Osteoblast (primary cell): Measurements from ENCODE around the gene FBLN1. TPM values are rescaled to one million over a fixed set of nuclear protein-coding genes. Genes with fewer than 3 reads are reported as not detected.

ENCODE experiments used
- DNase-seq: peaks from one replicate; pipeline ENCODE4 v3.0.0; 2011; ENCODE audit warnings: low spot score, mixed read lengths; ENCODE audit not compliant: insufficient read length; ENCODE audit errors: missing footprints
- H2AFZ ChIP-seq: 2 replicates; pipeline ENCODE4 v1.6.0; 2011; ENCODE audit warnings: mild to moderate bottlenecking, low read length
- H3K27ac ChIP-seq: 2 replicates; pipeline ENCODE4 v1.5.1; 2011; ENCODE audit warnings: mild to moderate bottlenecking, low read depth, low read length, moderate library complexity
- H3K27me3 ChIP-seq: 2 replicates; pipeline ENCODE4 v1.6.0; 2012; ENCODE audit warnings: mild to moderate bottlenecking, control low read depth, inconsistent platforms, low read length, moderate library complexity; ENCODE audit not compliant: insufficient read depth
- H3K36me3 ChIP-seq: 2 replicates; pipeline ENCODE4 v1.5.1; 2011; ENCODE audit warnings: mild to moderate bottlenecking, low read length, control low read depth, moderate library complexity; ENCODE audit not compliant: insufficient read depth
- H3K4me1 ChIP-seq: 2 replicates; pipeline ENCODE4 v1.5.1; 2011; ENCODE audit warnings: mild to moderate bottlenecking, low read length, control low read depth, moderate library complexity; ENCODE audit not compliant: insufficient read depth
- H3K4me2 ChIP-seq: 2 replicates; pipeline ENCODE4 v1.6.0; 2011; ENCODE audit warnings: mild to moderate bottlenecking, low read length; ENCODE audit not compliant: insufficient read depth
- H3K4me3 ChIP-seq: fragments of 200-600 bp; sonication (generic); 3 replicates; pipeline ENCODE4 v1.5.1; 2012; ENCODE audit warnings: mild to moderate bottlenecking, low read length, inconsistent platforms; ENCODE audit not compliant: insufficient read depth
- H3K79me2 ChIP-seq: 2 replicates; pipeline ENCODE4 v1.6.0; 2012; ENCODE audit warnings: mild to moderate bottlenecking, low read length, control low read depth, inconsistent platforms; ENCODE audit not compliant: insufficient read depth
- H3K9me3 ChIP-seq: 2 replicates; pipeline ENCODE4 v1.5.1; 2011; ENCODE audit warnings: low read depth, low read length, control low read depth
- H4K20me1 ChIP-seq: 2 replicates; pipeline ENCODE4 v1.6.0; 2012; ENCODE audit warnings: mild to moderate bottlenecking, low read length, control low read depth; ENCODE audit not compliant: insufficient read depth
- total RNA-seq: library from RNA; depleted of rRNA; stranded (reverse); fragments of >200 nt; gene quantifications from 2 replicates; pipeline ENCODE4 v1.2.3, GENCODE V29; 2012
- TF ChIP-seq, protein P1 (sequence below): IDR thresholded peaks from 2 replicates; pipeline ENCODE4 v1.5.1; 2011; ENCODE audit warnings: mild to moderate bottlenecking, low read depth, low read length, moderate library complexity; ENCODE audit errors: extremely low read depth

Gene FBLN1
- total RNA-seq, 1 donor, result 88.3 TPM

DNA sequence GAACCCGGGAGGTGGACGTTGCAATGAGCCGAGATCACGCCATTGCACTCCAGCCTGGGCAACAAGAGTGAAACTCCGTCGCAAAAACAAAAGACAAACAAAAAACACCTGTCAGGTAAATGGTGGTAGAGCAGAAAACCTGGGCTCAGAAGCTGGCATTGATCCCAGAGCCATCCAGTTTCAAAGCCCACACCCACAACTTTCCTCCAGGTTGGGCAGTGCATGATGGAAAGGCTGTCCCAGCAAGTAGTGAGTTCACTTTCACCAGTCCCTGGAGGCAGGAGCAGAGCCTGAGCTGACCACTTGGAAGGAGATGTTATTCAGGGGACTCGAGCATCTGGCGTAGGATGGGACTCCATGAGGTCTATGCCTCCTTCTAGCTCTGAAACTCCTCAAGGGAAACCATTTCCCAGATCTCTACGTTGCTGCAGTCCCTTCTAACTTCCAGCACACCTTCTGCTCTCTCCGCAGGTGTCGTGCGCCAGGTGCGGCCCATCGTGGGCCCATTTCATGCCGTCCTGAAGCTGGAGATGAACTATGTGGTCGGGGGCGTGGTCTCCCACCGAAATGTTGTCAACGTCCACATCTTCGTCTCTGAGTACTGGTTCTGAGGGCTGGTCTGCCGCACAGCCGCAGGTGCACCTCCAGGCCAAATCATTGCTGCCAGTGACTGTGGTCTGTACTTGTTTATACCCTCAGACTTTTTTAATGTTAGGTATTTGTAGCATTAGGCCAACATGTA is 97.3 kb downstream of the FBLN1 start:
- H3K4me1 ChIP-seq, result peaks cover 20% of the 10 kb centered on the region
- no peaks in the 10 kb centered on the region for H4K20me1 ChIP-seq
- H3K27ac ChIP-seq, result peak overlapping the region; percentile 15

DNA sequence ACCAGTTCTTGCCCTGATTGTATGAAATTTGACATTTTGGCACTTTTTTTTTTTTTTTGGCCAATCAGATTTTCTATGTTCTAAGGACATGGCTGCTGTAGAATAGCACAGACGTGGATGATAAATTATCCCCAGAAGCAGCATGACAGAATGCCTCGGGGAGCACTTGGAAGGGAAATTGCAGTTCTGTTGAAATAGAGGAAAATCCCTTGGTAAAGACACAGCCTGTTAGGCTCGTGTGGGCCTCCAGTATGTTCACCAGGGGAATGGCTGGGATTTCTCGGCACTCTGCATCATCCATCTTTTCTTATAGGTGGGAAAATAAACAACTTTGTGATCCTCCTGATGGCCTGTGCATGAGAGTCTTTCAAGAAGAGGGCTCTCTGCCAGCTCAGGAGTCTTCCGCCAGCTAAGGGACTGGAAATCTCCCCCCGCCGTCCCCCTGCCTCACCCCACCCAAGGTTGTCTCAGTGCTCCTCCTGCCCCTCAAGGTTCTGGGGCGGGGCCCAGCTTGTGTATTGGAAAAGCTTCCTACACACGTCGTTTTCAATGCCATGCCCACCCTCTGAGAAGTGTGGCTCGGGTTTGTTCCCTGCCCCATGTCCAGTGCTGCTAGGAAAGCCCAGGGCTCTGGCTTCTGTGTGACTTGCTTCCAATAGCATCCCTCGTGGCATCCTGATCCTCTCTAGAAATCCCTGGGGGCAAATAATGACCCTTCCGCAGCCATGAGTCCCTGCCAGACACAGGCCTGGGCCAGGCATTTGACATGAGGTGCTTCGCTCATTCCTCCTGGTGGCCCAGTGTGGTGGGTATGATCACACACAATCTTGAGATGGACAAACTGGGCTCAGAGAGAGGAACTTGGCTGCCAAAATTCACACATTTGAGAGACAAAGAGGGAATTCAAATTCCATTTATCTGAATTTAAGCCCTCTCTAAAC is 98.4 kb downstream of the FBLN1 start:
- Histone ChIP-seq H3K27ac (peak overlapping the region; percentile 15), H3K27me3 (no peaks in the 10 kb centered on the region), H3K4me2 (no peak overlapping the region), H3K4me3 (no peak overlapping the region), H3K9me3 (no peaks in the 10 kb centered on the region), H3K36me3 (no peaks in the 10 kb centered on the region), H2AFZ (no peak overlapping the region), H3K4me1 (peaks cover 20% of the 10 kb centered on the region), H4K20me1 (no peaks in the 10 kb centered on the region), H3K79me2 (no peaks in the 10 kb centered on the region)
- TF ChIP-seq, protein P1, sequence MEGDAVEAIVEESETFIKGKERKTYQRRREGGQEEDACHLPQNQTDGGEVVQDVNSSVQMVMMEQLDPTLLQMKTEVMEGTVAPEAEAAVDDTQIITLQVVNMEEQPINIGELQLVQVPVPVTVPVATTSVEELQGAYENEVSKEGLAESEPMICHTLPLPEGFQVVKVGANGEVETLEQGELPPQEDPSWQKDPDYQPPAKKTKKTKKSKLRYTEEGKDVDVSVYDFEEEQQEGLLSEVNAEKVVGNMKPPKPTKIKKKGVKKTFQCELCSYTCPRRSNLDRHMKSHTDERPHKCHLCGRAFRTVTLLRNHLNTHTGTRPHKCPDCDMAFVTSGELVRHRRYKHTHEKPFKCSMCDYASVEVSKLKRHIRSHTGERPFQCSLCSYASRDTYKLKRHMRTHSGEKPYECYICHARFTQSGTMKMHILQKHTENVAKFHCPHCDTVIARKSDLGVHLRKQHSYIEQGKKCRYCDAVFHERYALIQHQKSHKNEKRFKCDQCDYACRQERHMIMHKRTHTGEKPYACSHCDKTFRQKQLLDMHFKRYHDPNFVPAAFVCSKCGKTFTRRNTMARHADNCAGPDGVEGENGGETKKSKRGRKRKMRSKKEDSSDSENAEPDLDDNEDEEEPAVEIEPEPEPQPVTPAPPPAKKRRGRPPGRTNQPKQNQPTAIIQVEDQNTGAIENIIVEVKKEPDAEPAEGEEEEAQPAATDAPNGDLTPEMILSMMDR, result no peak
- DNase-seq, result peak; percentile 73

More for the DNA sequence above, 97.3 kb downstream of the FBLN1 start:
- Histone ChIP-seq H3K79me2 (no peaks in the 10 kb centered on the region), H3K27me3 (no peaks in the 10 kb centered on the region), H3K36me3 (no peaks in the 10 kb centered on the region), H3K4me3 (no peak overlapping the region), H3K9me3 (no peaks in the 10 kb centered on the region), H3K4me2 (no peak overlapping the region), H2AFZ (no peak overlapping the region)
- peak; percentile 66 for DNase-seq
- TF ChIP-seq, protein P1, result no peak

DNA sequence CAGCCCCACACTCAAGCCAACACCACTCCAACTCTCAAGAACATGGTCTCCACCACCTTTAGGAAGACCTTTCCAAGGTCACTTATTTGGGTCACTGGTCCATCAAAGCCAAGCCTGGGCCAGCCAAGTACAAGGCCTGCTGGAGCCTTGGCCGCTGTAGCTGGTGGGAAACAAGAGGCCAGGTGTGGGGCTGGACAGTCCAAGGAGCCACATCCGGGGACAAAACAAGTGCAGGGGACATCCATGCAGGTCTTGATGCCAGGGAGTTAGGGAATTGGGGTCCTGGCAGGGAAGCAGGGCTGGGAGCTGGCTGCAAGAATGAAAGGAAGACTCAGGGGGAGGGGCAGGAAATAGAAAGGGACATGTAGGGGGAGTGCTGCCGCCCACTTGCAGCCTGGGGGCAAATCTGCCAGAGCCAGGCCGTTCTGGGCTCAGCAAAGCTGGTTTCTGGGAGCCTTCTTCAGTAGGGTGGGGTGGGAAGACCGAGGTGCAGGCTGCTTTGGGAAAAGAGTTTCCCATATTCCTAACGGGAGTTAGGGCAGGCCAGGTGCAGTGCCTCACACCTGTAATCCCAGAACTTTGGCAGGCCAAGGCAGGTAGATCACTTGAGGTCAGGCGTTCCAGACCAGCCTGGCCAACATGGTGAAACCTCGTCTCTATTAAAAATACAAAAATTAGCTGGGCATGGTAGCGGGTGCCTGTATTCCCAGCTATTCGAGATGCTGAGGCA is 99.5 kb downstream of the FBLN1 start:
- Histone ChIP-seq H3K79me2 (no peaks in the 10 kb centered on the region), H3K27me3 (no peaks in the 10 kb centered on the region), H3K36me3 (no peaks in the 10 kb centered on the region), H3K27ac (no peak overlapping the region), H3K4me1 (peaks cover 20% of the 10 kb centered on the region), H2AFZ (no peak overlapping the region), H3K4me3 (no peak overlapping the region), H4K20me1 (no peaks in the 10 kb centered on the region), H3K4me2 (no peak overlapping the region), H3K9me3 (no peaks in the 10 kb centered on the region)
- DNase-seq, result peak; percentile 65
- TF ChIP-seq, protein P1, result no peak
